Upper lobe of left lung (tissue), 6 donors: ENCODE results near the gene TXNRD1. TPM values are rescaled to one million over a fixed set of nuclear protein-coding genes. Genes with fewer than 3 reads are reported as not detected.
A peak's percentile ranks its signal among the peaks of the same experiment; 100 is the strongest.
"Not testable (repeated sequence)": the region's sequence is repeated elsewhere in the genome, so short reads cannot be mapped to it uniquely, and the experiment has no call there.

Experiments
- ATAC-seq, 2 donors: fragments of 200-7000 bp; cut with Tn5 transposase; one replicate each; pipeline ENCODE4 v1.9.1; 2022; ENCODE audit warnings: mild to moderate bottlenecking in 2 of 2, moderate library complexity in 2 of 2; ENCODE audit not compliant: low FRiP score in 2 of 2
- DNase-seq, 2 donors: peaks; one replicate each; pipeline ENCODE4 v3.0.0-alpha.2; 2019 to 2020
- H3K27ac ChIP-seq, 4 donors: fragments of 200-600 bp; sonication (generic); one replicate each; pipeline ENCODE4 v1.5.1; 2016 to 2019
- H3K27me3 ChIP-seq, 4 donors: fragments of 200-600 bp; sonication (generic); one replicate each; pipeline ENCODE4 v1.5.1; 2017 to 2019
- H3K36me3 ChIP-seq, 4 donors: fragments of 200-600 bp; sonication (generic); one replicate each; pipeline ENCODE4 v1.5.1; 2016 to 2019
- H3K4me1 ChIP-seq, 4 donors: fragments of 200-600 bp; sonication (generic); one replicate each; pipeline ENCODE4 v1.5.1; 2018 to 2019
- H3K4me3 ChIP-seq, 4 donors: fragments of 200-600 bp; sonication (generic); one replicate each; pipeline ENCODE4 v1.5.1; 2017 to 2019; ENCODE audit warnings: mild to moderate bottlenecking in 2 of 4, moderate library complexity in 1 of 4
- H3K9me3 ChIP-seq, 4 donors: fragments of 200-600 bp; sonication (generic); one replicate each; pipeline ENCODE4 v1.5.1; 2018 to 2019
- EP300 ChIP-seq, 4 donors: sonication (generic); formaldehyde crosslinking; IDR thresholded peaks; one replicate each; pipeline ENCODE4 v1.5.1; 2017; ENCODE audit warnings: antibody characterized with exemption in 4 of 4, control low read depth in 2 of 4
- POLR2A ChIP-seq, 4 donors: fragments of 450-650 bp; IDR thresholded peaks; one replicate each; pipeline ENCODE4 v1.5.1; 2016 to 2017; ENCODE audit warnings: antibody characterized with exemption in 4 of 4, mild to moderate bottlenecking in 2 of 4
- POLR2AphosphoS5 ChIP-seq, 2 donors: sonication (generic); formaldehyde crosslinking; IDR thresholded peaks; one replicate each; pipeline ENCODE4 v1.5.1; 2017; ENCODE audit warnings: antibody characterized with exemption in 2 of 2
- WGBS, 2 donors: methylation state at CpG; one replicate each; pipeline ENCODE4 v1.1.5; 2017 to 2018; 5-methylcytosine and 5-hydroxymethylcytosine counted together
- total RNA-seq, 6 donors: library from RNA; depleted of rRNA in 4 of 6; stranded (reverse); fragments of >200 nt in 4 of 6; gene quantifications; one replicate each; pipeline versions ENCODE4 v1.1.0 to v1.2.1, GENCODE V29; 2016 to 2021
- TF ChIP-seq, protein P1 (sequence below), 6 experiments: fragments of 450-650 bp in 4 of 6; fragments of 200-600 bp in 2 of 6; sonication (generic) in 2 of 6; IDR thresholded peaks; one replicate each; pipeline ENCODE4 v1.5.1; 2016 to 2019; ENCODE audit warnings: antibody characterized with exemption in 6 of 6
- donor health status: DM: no; HTN: no; CAD: no; lungs with moderate emphysema.
- donor health status: DM: no; HTN: yes; CAD: no; lungs with severe emphysema.

Gene TXNRD1
- total RNA-seq, 6 donors from 2014 or later, result 124 to 381 (median 162) TPM

DNA sequence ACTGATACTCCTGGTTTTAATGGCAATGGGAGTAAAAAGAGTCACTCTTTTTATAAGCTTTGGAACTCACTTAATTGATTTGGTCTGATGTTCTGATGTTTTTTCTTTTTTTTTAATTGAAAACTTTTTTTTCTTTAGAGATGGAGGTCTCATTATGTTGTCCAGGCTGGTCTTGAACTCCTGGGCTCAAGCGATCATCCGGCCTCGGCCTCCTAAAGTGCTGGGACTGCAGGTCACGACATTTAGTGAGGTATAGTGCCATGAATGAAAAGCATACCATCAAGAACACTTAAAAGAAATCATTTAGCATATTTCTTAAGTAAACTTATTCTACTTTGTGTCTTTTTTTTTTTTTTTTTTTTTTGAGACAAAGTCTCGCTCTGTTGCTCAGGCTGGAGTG lies 75.3 kb downstream of the TXNRD1 start:
- Histone ChIP-seq H3K4me3 (no peak overlapping the region), H3K27me3 (no peaks in the 10 kb centered on the region), H3K4me1 (peaks cover 40 to 66% (median 50%) of the 10 kb centered on the region in 4 donors), H3K9me3 (no peaks in the 10 kb centered on the region), H3K36me3 (peaks cover 11 to 62% (median 34%) of the 10 kb centered on the region in 4 donors), H3K27ac (no peak overlapping the region)
- WGBS, 2 donors, result 96 to 97% methylated on average over 5 of the region's 5 CpGs
- ATAC-seq (no peak), DNase-seq (no peak)
- TF ChIP-seq POLR2AphosphoS5 (IDR thresholded peaks at IDR 0.05) (no peak), POLR2A (IDR thresholded peaks at IDR 0.05) (no peak), EP300 (IDR thresholded peaks at IDR 0.05) (no peak)
- TF ChIP-seq, protein P1, sequence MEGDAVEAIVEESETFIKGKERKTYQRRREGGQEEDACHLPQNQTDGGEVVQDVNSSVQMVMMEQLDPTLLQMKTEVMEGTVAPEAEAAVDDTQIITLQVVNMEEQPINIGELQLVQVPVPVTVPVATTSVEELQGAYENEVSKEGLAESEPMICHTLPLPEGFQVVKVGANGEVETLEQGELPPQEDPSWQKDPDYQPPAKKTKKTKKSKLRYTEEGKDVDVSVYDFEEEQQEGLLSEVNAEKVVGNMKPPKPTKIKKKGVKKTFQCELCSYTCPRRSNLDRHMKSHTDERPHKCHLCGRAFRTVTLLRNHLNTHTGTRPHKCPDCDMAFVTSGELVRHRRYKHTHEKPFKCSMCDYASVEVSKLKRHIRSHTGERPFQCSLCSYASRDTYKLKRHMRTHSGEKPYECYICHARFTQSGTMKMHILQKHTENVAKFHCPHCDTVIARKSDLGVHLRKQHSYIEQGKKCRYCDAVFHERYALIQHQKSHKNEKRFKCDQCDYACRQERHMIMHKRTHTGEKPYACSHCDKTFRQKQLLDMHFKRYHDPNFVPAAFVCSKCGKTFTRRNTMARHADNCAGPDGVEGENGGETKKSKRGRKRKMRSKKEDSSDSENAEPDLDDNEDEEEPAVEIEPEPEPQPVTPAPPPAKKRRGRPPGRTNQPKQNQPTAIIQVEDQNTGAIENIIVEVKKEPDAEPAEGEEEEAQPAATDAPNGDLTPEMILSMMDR (IDR thresholded peaks at IDR 0.05), result no peak

- peaks cover 11 to 74% (median 40%) of the 10 kb centered on the region in 4 donors for H3K36me3 ChIP-seq
These were observed 76.4 kb downstream of the TXNRD1 start for GRCh38 chr12:104291867-104292524.

DNA sequence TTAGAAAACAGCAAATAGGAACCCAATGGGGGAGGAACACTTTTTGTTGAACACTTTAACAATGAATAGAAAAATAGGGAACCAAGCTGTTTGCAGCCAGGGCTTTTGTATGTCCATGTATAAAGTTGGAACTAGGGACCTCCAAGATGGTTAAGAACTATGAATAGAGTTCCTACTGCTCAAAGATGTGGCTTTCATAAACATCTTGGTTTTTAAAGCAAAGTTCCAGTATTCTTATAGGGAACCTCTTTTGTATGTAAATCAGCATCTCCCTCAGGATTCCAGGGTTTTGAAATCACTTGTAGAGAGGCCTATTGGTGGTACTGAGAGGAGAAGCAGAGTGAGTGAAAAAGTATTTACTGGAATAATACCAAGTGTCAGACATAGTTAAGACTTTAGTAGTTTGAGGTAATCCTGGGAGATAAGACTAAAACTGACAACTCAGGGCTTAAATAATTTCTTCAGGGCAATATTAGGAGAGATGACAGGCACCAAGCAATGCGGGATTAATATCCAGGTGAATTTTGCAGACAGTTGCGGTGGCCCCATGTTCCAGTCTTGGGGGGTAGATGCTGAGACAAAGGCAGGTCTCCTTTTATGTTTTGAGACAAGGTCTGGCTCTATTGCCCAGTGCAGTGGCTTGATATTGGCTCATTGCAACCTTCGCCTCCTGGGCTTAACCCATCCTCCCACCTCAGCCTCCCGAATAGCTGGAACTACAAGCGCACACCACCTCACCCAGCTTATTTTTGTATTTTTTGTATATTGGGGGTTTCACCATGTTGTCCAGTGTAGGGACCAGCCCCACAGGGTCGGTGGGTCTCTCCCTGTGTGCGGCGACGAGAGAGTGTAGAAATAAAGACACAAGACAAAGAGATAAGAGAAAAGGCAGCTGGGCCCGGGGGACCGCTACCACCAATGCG lies 77.6 kb downstream of the TXNRD1 start:
- no peak for TF ChIP-seq EP300 (IDR thresholded peaks at IDR 0.05)
- no peak for TF ChIP-seq POLR2AphosphoS5 (IDR thresholded peaks at IDR 0.05)
- TF ChIP-seq, protein P1 (IDR thresholded peaks at IDR 0.05), result no peak
- WGBS, 2 donors, result 96 to 98% methylated on average over 12 of the region's 12 CpGs
- H3K4me1 ChIP-seq, result peaks cover 47 to 81% (median 55%) of the 10 kb centered on the region in 4 donors
- DNase-seq, result no peak
- no peaks in the 10 kb centered on the region for H3K9me3 ChIP-seq
- H3K4me3 ChIP-seq, result no peak overlapping the region
- no peaks in the 10 kb centered on the region for H3K27me3 ChIP-seq
- peaks cover 11 to 84% (median 40%) of the 10 kb centered on the region in 4 donors for H3K36me3 ChIP-seq
- H3K27ac ChIP-seq, result no peak overlapping the region
- ATAC-seq, result no peak

More at GRCh38 chr12:104291867-104292524, 76.4 kb downstream of the TXNRD1 start:
- Histone ChIP-seq H3K4me3 (no peak overlapping the region), H3K9me3 (no peaks in the 10 kb centered on the region), H3K27me3 (no peaks in the 10 kb centered on the region), H3K27ac (no peak overlapping the region), H3K4me1 (peaks cover 38 to 70% (median 46%) of the 10 kb centered on the region in 4 donors)
- no peak for DNase-seq
- ATAC-seq, result no peak
- TF ChIP-seq POLR2A (IDR thresholded peaks at IDR 0.05), result no peak
- TF ChIP-seq, protein P1 (IDR thresholded peaks at IDR 0.05), result no peak
- TF ChIP-seq POLR2AphosphoS5 (IDR thresholded peaks at IDR 0.05), result no peak
- TF ChIP-seq EP300 (IDR thresholded peaks at IDR 0.05), result no peak
- WGBS, 2 donors, result 61 to 82% methylated on average over 5 of the region's 5 CpGs

DNA sequence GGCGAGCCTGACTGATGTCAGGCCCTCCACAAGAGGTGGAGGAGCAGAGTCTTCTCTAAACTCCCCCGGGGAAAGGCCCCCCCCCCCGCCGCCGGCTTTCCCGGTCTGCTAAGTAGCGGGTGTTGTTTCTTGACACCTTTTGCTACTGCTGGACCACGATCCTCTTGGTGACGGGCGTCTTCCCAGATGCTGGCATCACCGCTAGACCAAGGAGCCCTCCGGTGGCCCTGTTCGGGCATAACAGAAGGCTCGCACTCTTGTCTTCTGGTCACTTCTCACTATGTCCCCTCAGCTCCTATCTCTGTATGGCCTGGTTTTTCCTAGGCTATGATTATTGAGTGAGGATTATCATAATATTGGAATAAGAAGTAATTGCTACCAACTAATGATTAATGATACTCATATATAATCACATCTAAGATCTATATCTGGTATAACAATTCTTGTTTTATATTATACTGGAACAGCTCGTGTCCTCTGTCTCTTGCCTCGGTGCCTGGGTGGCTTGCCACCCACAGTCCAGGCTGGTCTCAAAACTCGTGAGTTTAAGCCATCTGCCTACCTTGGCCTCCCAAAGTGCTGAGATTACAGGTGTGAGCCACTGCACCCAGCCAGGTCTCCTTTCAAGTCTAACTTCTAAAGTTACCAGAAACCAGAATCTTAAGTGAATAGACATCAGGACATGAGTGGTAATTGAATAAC lies 78.7 kb downstream of the TXNRD1 start:
- TF ChIP-seq, protein P1 (IDR thresholded peaks at IDR 0.05), result peak in 1 of 6 experiments; percentile 7
- H3K4me1 ChIP-seq, result peaks cover 50 to 91% (median 61%) of the 10 kb centered on the region in 4 donors
- not testable (repeated sequence) for H3K27me3 ChIP-seq, H3K9me3 ChIP-seq, ATAC-seq, H3K27ac ChIP-seq, H3K4me3 ChIP-seq
- 72 to 78% methylated on average over 10 to 14 of the region's 17 CpGs for WGBS, 2 donors
- DNase-seq, result peak in 1 of 2 donors; percentile 44
- H3K36me3 ChIP-seq, result peaks cover 11 to 90% (median 40%) of the 10 kb centered on the region in 4 donors
